ENCODE data around the gene GALNTL6. TPM values are rescaled to one million over a fixed set of nuclear protein-coding genes. Genes with fewer than 3 reads are reported as not detected.

GALNTL6 gene
- total and polyA plus RNA-seq, 9 of the 15 experiments (the other 6 are each of a cell fraction or from before 2014, with no cell fraction given) = 0.18 to 0.50 (median 0.29) TPM

DNA sequence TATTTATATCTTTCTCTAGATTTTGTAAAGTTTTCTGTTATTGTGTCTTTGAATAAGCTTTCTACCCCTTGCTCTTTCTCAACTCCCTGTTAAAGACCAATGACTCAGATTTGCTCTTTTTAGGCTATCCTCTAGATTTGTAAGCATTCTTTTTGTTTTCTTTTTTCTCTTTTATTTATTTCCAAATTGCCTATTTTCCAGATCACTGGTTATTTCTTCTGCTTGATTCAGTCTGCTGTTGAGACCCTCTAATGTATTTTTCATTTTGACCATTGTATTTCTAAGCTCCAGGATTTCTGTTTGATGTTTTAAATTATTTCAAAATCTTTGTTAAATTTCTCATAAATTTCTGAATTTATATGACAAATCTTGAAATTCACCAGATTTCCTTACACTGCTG, 892.8 kb downstream of the GALNTL6 start:
- no peaks in the 10 kb centered on the region for H3K79me2 ChIP-seq (ENCODE audit: control insufficient read depth, insufficient read depth, low read length)
- H2AFZ ChIP-seq (ENCODE audit: low read depth, low read length) = no peak overlapping the region
- H3K36me3 ChIP-seq (ENCODE audit: control insufficient read depth, insufficient read depth, low read length) = no peaks in the 10 kb centered on the region
- in situ Hi-C loops (cut with MboI) = no loop called here
- peaks cover 2% of the 10 kb centered on the region; the same call in 1 of the 2 replicates for H3K9me3 ChIP-seq (replicated peaks; ENCODE audit: control insufficient read depth, insufficient read depth, low read depth, low read length)
- H3K9me1 ChIP-seq (ENCODE audit: control insufficient read depth, insufficient read depth, low read length) = no peaks in the 10 kb centered on the region
- H3K9ac ChIP-seq (ENCODE audit: insufficient read depth in 1 of 2, low read depth in 2 of 2, low read length in 2 of 2) = no peak overlapping the region
- no peak for TF ChIP-seq KAT8 (IDR thresholded peaks at IDR 0.05; ENCODE audit: low read depth)
- TF ChIP-seq FOXJ2 (tag; IDR thresholded peaks at IDR 0.05) = no peak
- no peak for TF ChIP-seq CHD4 (IDR thresholded peaks at IDR 0.05; ENCODE audit: insufficient read depth, insufficient replicate concordance, low read depth, low read length, poor library complexity, severe bottlenecking)
- no peak for TF ChIP-seq C11orf30 (IDR thresholded peaks at IDR 0.05; ENCODE audit: low read depth)
- no peak for TF ChIP-seq NUFIP1 (IDR thresholded peaks at IDR 0.05; ENCODE audit: partially characterized antibody)
- TF ChIP-seq ETV5 (CRISPR knock-in tag; IDR thresholded peaks at IDR 0.05; ENCODE audit: low read depth) = no peak
- no peak for TF ChIP-seq ZNF24 (IDR thresholded peaks at IDR 0.05)
- no peak for TF ChIP-seq GTF2F1 (IDR thresholded peaks at IDR 0.05; ENCODE audit: low read depth, low read length)
- TF ChIP-seq ZBED1 (IDR thresholded peaks at IDR 0.05) = no peak
- no peak for TF ChIP-seq FOXA3 (CRISPR knock-in tag; conservative IDR thresholded peaks at IDR 0.05 in 1 of 2, IDR thresholded peaks at IDR 0.05 in 1 of 2)
- no peak for TF ChIP-seq TCF7 (IDR thresholded peaks at IDR 0.05; ENCODE audit: borderline replicate concordance)
- no peak for TF ChIP-seq DNMT1 (IDR thresholded peaks at IDR 0.05)
- TF ChIP-seq PRDM10 (IDR thresholded peaks at IDR 0.05; ENCODE audit: partially characterized antibody) = no peak
- TF ChIP-seq ZNF785 (CRISPR knock-in tag; IDR thresholded peaks at IDR 0.05) = no peak
- no peak for TF ChIP-seq AFF1 (IDR thresholded peaks at IDR 0.05; ENCODE audit: low read depth in 1 of 2, partially characterized antibody in 2 of 2)
- H4K20me1 ChIP-seq (replicated peaks; ENCODE audit: control insufficient read depth, insufficient read depth, low read length) = no peaks in the 10 kb centered on the region
- CTCF ChIA-PET (ENCODE audit: low intra/inter-chr PET ratio) = no interaction called here
- no peak overlapping the region for H3K4me2 ChIP-seq (ENCODE audit: insufficient read depth, low read length)
- FAIRE-seq = no peak
- no peak for ATAC-seq
- H3K4me1 ChIP-seq (replicated peaks in 1 of 2; ENCODE audit: control insufficient read depth in 2 of 2, insufficient read depth in 2 of 2, low read length in 2 of 2) = no peaks in the 10 kb centered on the region
- H3K27me3 ChIP-seq (ENCODE audit: control insufficient read depth in 2 of 2, insufficient read depth in 2 of 2, low read length in 2 of 2) = no peaks in the 10 kb centered on the region
- DNase-seq (ENCODE audit: extremely low read depth in 1 of 4, low spot score in 3 of 4) = no peak
- no peak overlapping the region for H3K4me3 ChIP-seq
- BruUV-seq (replicated peaks) = no TSS peak
- POLR2A ChIA-PET = interaction anchor here (0.7 kb wide), 1 partner anchor 85 kb away, joined by 3 read pairs; no protein-coding TSS in a partner anchor
- H3K27ac ChIP-seq (ENCODE audit: extremely low read depth, low read depth, low read length) = no peak overlapping the region
- intact Hi-C loops (cut with micrococcal nuclease) = no loop called here

Measured in K562 (cell line).